Vagina (tissue), 2 donors: Measurements from ENCODE around the gene OR1D5. TPM values are rescaled to one million over a fixed set of nuclear protein-coding genes. Genes with fewer than 3 reads are reported as not detected.

Source experiments
- DNase-seq, 2 donors: peaks; one replicate each; pipeline ENCODE4 v3.0.0-alpha.2; 2017; ENCODE audit errors: extremely low spot score in 2 of 2
- H3K27ac ChIP-seq: fragments of 200-600 bp; sonication (generic); one replicate; pipeline ENCODE4 v1.5.1; 2019
- H3K27me3 ChIP-seq: fragments of 200-600 bp; sonication (generic); one replicate; pipeline ENCODE4 v1.5.1; 2019
- H3K36me3 ChIP-seq, 2 donors: fragments of 200-600 bp; sonication (generic); one replicate each; pipeline ENCODE4 v1.5.1; 2017 to 2019
- H3K4me1 ChIP-seq: fragments of 200-600 bp; sonication (generic); one replicate; pipeline ENCODE4 v1.5.1; 2019
- H3K4me3 ChIP-seq, 2 donors: fragments of 200-600 bp; sonication (generic); 1 replicate in 1 of 2; 2 replicates in 1 of 2; pipeline ENCODE4 v1.5.1; 2016 to 2019
- H3K9me3 ChIP-seq: fragments of 200-600 bp; sonication (generic); one replicate; pipeline ENCODE4 v1.5.1; 2019
- CTCF ChIP-seq, 3 experiments: fragments of 450-650 bp in 2 of 3; fragments of 200-600 bp in 1 of 3; sonication (generic) in 1 of 3; IDR thresholded peaks; one replicate each; pipeline ENCODE4 v1.5.1; 2017 to 2019; ENCODE audit warnings: antibody characterized with exemption in 3 of 3, mild to moderate bottlenecking in 2 of 3, moderate library complexity in 2 of 3
- POLR2A ChIP-seq, 2 donors: fragments of 450-650 bp; IDR thresholded peaks; one replicate each; pipeline ENCODE4 v1.6.1; 2017; ENCODE audit warnings: antibody characterized with exemption in 2 of 2, mild to moderate bottlenecking in 2 of 2, moderate library complexity in 2 of 2
- POLR2AphosphoS5 ChIP-seq, 2 donors: sonication (generic); formaldehyde crosslinking; IDR thresholded peaks; one replicate each; pipeline ENCODE4 v1.9.0; 2017; ENCODE audit warnings: antibody characterized with exemption in 2 of 2, mild to moderate bottlenecking in 2 of 2, low read depth in 1 of 2; ENCODE audit not compliant: insufficient read depth in 1 of 2
- intact Hi-C: fragments of 100-400 bp; cut with DNase I; formaldehyde crosslinking; loops from one replicate; pipeline ENCODE4 v1.15.1; 2023
- total RNA-seq: library from RNA; depleted of rRNA; stranded (reverse); fragments of >200 nt; gene quantifications from one replicate; pipeline ENCODE4 v1.2.3, GENCODE V29; 2016

OR1D5 gene
- total RNA-seq, 1 donor from 2014 or later, result not detected

DNA sequence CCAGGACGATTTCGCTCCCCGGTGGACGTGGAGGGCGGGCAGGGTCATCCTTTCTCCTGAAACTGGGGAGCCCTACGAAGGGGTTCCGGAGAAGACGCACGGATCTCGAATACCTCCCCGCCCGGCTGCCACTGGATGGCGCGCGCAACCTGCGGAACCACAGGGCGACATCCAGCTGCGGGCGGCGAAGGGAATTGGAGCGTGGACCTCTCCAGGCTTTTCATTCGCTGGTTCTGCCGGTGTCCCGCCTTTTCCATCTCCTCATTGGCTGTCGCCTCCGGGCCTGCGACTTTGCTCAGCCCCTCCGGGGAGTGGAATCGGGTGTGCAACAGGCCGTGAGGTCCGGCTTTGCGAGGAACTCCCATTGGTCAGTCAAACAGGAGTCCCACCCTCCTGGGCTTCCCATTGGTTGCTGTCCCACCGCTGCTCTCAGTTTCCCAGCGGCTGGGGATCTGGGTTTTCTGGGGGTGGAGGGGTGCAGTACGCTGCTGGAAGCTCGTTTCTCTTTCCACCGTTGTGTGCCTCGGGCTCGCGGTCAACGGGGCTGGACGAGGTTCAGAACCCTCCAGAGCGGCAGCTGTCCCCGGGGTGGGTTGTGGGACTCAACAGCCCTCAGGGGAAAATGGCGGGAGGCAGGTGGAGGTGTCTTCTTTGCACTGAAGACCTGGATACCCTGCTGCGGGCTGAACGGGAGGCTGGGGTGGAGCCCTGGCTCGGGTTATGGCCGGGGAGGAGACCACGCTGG lies 14.5 kb downstream of the OR1D5 start:
- peak overlapping the region; percentile 25 for H3K27ac ChIP-seq
- no peaks in the 10 kb centered on the region for H3K27me3 ChIP-seq
- intact Hi-C loops, result loop anchor here (2.0 kb wide), 1 partner anchor 78 kb away; no protein-coding TSS in a partner anchor
- H3K4me3 ChIP-seq, result peak overlapping the region; percentile 62 to 66
- peaks cover 8% of the 10 kb centered on the region for H3K4me1 ChIP-seq
- peak; percentile 73 to 82 for TF ChIP-seq POLR2AphosphoS5 (IDR thresholded peaks at IDR 0.05; ENCODE audit: insufficient read depth in 1 of 2, low read depth in 1 of 2)
- TF ChIP-seq POLR2A (IDR thresholded peaks at IDR 0.05), result no peak
- TF ChIP-seq CTCF (IDR thresholded peaks at IDR 0.05), result peak; percentile 43 to 62 (median 59)
- no peaks in the 10 kb centered on the region for H3K36me3 ChIP-seq
- DNase-seq, result peak; percentile 97 to 98
- peaks cover 2% of the 10 kb centered on the region for H3K9me3 ChIP-seq

- intact Hi-C loops, result no loop called here
- Histone ChIP-seq H3K27ac (no peak overlapping the region), H3K36me3 (no peaks in the 10 kb centered on the region), H3K4me1 (peaks cover 8% of the 10 kb centered on the region), H3K9me3 (peaks cover 3% of the 10 kb centered on the region), H3K27me3 (no peaks in the 10 kb centered on the region), H3K4me3 (no peak overlapping the region)
- TF ChIP-seq POLR2AphosphoS5 (IDR thresholded peaks at IDR 0.05; ENCODE audit: insufficient read depth in 1 of 2, low read depth in 1 of 2), result no peak
- no peak for TF ChIP-seq CTCF (IDR thresholded peaks at IDR 0.05)
- no peak for TF ChIP-seq POLR2A (IDR thresholded peaks at IDR 0.05)
- DNase-seq, result no peak
Measured at GRCh38 chr17:3046753-3047152, 16.7 kb downstream of the OR1D5 start.

GRCh38 chr17:3043737-3044365 lies 19.6 kb downstream of the OR1D5 start:
- Histone ChIP-seq H3K9me3 (peaks cover 3% of the 10 kb centered on the region), H3K36me3 (no peaks in the 10 kb centered on the region), H3K4me3 (no peak overlapping the region), H3K27me3 (no peaks in the 10 kb centered on the region), H3K4me1 (no peaks in the 10 kb centered on the region), H3K27ac (no peak overlapping the region)
- DNase-seq, result no peak
- intact Hi-C loops, result no loop called here
- TF ChIP-seq POLR2A (IDR thresholded peaks at IDR 0.05) (no peak), CTCF (IDR thresholded peaks at IDR 0.05) (no peak), POLR2AphosphoS5 (IDR thresholded peaks at IDR 0.05; ENCODE audit: insufficient read depth in 1 of 2, low read depth in 1 of 2) (no peak)

GRCh38 chr17:3040882-3041281 lies 22.5 kb downstream of the OR1D5 start:
- peaks cover 3% of the 10 kb centered on the region for H3K9me3 ChIP-seq
- H3K36me3 ChIP-seq, result no peaks in the 10 kb centered on the region
- H3K27me3 ChIP-seq, result no peaks in the 10 kb centered on the region
- no peak overlapping the region for H3K4me3 ChIP-seq
- no peaks in the 10 kb centered on the region for H3K4me1 ChIP-seq
- no peak for TF ChIP-seq POLR2A (IDR thresholded peaks at IDR 0.05)
- no peak for TF ChIP-seq CTCF (IDR thresholded peaks at IDR 0.05)
- no peak for TF ChIP-seq POLR2AphosphoS5 (IDR thresholded peaks at IDR 0.05; ENCODE audit: insufficient read depth in 1 of 2, low read depth in 1 of 2)
- intact Hi-C loops, result no loop called here
- peak in 1 of 2 donors; percentile 96 for DNase-seq
- no peak overlapping the region for H3K27ac ChIP-seq

GRCh38 chr17:3039736-3040135 lies 23.7 kb downstream of the OR1D5 start:
- intact Hi-C loops, result no loop called here

More at GRCh38 chr17:3039736-3040135, 23.7 kb downstream of the OR1D5 start:
- DNase-seq, result no peak
- Histone ChIP-seq H3K36me3 (no peaks in the 10 kb centered on the region), H3K27ac (no peak overlapping the region), H3K27me3 (no peaks in the 10 kb centered on the region), H3K9me3 (peaks cover 3% of the 10 kb centered on the region), H3K4me1 (no peaks in the 10 kb centered on the region), H3K4me3 (no peak overlapping the region)
- TF ChIP-seq CTCF (IDR thresholded peaks at IDR 0.05) (no peak), POLR2A (IDR thresholded peaks at IDR 0.05) (no peak), POLR2AphosphoS5 (IDR thresholded peaks at IDR 0.05; ENCODE audit: insufficient read depth in 1 of 2, low read depth in 1 of 2) (no peak)
